K562 (cell line): ENCODE measurements around the gene KCND3.

Experiments
- CEBPB ChIP-seq: fragments of 450-650 bp; IDR thresholded peaks from 2 replicates; pipeline ENCODE4 v1.6.1; 2016; ENCODE audit warnings: missing genetic modification characterization, missing compliant biosample characterization
- CTCF ChIP-seq, 3 experiments: IDR thresholded peaks in 2 of 3; conservative IDR thresholded peaks in 1 of 3; 2 replicates each; pipeline ENCODE4 v1.5.1; 2011 to 2012; ENCODE audit warnings: low read length in 3 of 3, mild to moderate bottlenecking in 3 of 3, control low read depth in 2 of 3, improper control_type of control experiment in 1 of 3, inconsistent platforms in 1 of 3, low read depth in 1 of 3, mixed read lengths in 1 of 3, moderate library complexity in 1 of 3; ENCODE audit not compliant: insufficient read depth in 2 of 3
- EGR1 ChIP-seq: fragments of 450-650 bp; conservative IDR thresholded peaks from 2 replicates; pipeline ENCODE4 v1.6.1; 2017; ENCODE audit warnings: mild to moderate bottlenecking
- POLR2A ChIP-seq: fragments of 450-650 bp; conservative IDR thresholded peaks from 2 replicates; pipeline ENCODE4 v1.6.1; 2016
- ZNF3 ChIP-seq: fragments of 250-450 bp; sonication (Bioruptor Pico); IDR thresholded peaks from 2 replicates; pipeline ENCODE4 v1.5.0; 2021; ENCODE audit warnings: mild to moderate bottlenecking, moderate library complexity

- TF ChIP-seq CTCF (IDR thresholded peaks at IDR 0.05 in 2 of 3, conservative IDR thresholded peaks at IDR 0.05 in 1 of 3; ENCODE audit: insufficient read depth in 2 of 3, low read depth in 1 of 3, low read length in 3 of 3) (no peak), ZNF3 (CRISPR knock-in tag) (no peak), EGR1 (no peak), POLR2A (no peak), CEBPB (no peak)
These were observed 126.1 kb downstream of the KCND3 start for GRCh38 chr1:111863401-111863800.
